UCSD-AML1 (cell line): ENCODE measurements around the gene OS9.

Experiments
- DNase-seq: peaks from one replicate; lab custom pipeline; 2025; ENCODE audit not compliant: unreplicated experiment; lab: John Stamatoyannopoulos, UW

OS9 gene

GRCh38 chr12:57750561-57751431 lies 56.9 kb downstream of the OS9 start:
- no peak for DNase-seq

- DNase-seq: peak; percentile 48
Observed at GRCh38 chr12:57751432-57751787, 57.5 kb downstream of the OS9 start.

DNA sequence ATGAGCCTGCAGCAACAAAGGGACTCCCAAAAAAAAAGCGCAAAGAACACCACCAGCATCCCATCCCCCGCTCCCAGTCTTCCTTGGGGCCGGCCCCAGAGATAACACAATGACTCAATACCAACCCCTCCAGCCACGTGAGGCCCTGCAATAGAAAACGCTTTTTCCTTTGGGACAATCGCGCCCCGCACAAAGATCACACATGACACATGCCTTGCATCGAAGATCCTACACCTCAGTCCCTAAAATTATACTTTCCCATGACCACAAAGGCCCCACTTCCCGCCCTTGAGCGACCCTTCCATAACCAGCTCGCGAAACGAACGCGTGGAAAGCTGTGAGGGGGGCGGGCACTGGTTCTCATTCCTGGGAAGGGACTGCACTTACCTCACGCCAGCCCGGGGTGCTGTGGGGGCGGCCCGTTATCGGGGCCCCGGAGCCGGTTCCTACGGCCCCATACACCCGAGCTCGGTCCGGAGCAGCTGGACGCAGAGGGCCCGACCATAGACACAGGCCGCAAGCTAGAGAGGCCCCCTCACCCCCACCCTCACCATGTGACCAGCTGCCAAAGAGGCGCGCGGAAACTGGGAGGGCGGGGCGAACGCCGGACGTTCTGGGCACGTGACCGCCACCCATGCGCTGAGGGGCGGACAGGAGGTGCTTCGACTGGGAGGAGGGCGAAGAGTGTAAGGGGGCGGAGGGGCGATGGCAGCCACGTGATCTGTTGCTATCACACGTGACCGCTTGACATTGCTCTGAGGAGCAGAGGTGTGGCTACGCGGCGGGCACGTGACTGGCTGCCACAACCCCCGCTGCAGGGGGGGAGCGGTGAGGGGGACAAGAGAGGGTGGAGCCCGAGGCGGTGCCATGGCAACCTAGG lies 58.1 kb downstream of the OS9 start, which contains the start of gene CDK4:
TSS of gene CDK4 (minus strand) at position 523 of the 880 bp plus-strand sequence. CDS start 593 bp downstream, outside the sequence.
- DNase-seq: peak; percentile 100

GRCh38 chr12:57752668-57753000 lies 58.7 kb downstream of the OS9 start:
- no peak for DNase-seq

DNA sequence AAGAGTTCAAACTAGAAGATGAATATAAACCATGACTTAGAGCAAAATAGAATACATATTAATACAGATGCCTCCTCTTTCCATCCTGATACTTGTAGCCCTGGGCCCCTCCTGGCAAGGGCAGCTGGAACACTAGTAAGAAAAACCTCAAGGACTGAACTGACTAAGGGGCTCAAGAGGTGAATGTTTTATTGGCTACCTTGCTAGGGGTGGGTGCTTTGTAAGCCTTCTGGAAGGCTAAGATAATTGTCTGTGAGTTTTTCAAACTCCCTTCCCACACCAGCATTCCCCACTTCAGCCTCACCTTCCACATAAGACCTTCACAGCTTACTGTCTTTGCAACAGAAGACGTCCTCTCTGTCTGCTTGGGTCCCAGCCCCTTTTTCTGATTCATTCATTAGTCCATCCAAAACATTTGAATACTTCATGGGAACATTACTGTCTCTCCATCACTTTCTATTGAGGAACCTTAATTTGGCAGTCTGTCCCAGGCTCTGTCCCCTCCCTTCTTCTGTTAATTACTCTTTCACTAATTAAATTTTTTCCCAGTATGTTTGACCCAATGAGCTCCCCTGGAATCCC lies 59.9 kb downstream of the OS9 start:
- DNase-seq: no peak

DNA sequence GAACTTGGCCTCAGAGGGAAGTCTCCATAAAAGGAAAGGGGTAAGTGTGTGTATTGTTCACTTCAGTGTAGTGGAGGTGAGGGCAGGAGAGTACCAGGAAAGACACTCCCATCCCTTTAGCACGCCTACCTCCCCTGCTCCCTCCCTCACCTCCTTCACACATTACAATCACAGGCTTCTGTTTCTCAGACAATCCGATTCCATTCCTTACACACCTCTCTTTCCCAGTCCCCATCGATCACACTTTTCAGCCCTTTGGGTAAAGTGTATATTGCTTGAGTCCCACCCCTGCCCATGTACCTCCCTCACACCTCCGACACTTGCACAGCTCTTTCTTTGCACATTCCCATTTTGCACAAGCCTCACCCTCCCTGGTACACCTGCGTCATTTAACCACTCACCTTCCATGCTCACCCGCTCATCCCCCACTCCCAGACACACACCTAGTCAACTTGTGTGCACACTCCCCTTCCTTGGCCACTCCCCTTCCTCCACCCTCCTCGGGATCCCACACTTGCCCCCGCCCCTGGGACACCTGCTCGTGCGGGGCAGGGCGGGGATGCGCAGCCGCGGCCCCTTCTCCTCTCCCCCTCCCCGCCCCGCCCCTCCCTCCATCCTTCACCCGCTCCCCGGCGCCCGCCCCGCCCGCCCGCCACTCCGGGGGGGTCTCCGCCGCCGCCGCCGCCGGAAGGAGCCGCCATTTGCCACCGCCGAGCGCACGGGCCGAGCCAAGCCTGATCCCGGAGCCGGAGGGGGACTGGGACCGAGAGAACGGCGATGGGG lies 60.7 kb downstream of the OS9 start, which contains the start of gene MARCHF9:
TSS of gene MARCHF9 (plus strand) at position 693 of the 783 bp plus-strand sequence. CDS start 426 bp downstream, outside the sequence.
- DNase-seq: peak; percentile 52

GRCh38 chr12:57755194-57755453 lies 61.2 kb downstream of the OS9 start:
- no peak for DNase-seq

DNA sequence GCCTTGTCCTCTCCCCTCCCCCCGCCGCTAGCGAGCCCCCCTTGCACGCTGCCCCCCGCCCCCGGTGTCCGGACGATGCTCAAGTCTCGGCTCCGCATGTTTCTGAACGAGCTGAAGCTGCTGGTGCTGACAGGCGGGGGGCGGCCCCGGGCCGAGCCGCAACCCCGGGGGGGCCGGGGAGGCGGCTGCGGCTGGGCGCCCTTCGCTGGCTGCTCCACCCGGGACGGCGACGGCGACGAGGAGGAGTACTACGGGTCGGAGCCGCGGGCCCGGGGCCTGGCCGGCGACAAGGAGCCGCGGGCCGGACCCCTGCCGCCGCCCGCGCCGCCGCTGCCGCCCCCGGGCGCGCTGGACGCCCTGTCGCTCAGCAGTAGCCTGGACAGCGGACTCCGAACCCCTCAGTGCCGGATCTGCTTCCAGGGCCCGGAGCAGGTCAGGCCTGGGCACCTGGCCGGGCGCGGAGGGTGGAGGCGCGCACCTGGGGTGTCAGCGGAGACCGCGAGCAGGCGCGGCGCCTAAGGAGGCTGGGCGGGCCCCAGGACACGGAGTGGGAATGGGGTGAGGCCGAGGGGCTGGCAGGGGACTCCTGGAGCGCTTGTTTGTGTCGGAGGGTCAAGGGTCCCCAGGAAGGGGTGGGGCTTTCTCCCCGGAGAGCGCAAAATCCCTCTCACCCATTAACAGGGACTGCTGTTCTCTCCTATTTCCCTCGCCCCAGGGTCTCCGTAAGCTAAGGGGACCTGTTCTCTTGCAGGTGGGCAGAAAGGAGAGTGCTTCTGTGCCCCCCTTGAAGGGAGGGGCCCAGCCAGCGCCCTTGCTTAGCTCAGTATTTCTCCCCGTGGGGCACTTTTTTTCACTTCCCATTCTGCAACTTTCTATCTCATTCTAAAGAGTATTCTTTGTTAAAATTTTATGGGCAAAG lies 61.8 kb downstream of the OS9 start:
- peak; percentile 15 for DNase-seq

DNA sequence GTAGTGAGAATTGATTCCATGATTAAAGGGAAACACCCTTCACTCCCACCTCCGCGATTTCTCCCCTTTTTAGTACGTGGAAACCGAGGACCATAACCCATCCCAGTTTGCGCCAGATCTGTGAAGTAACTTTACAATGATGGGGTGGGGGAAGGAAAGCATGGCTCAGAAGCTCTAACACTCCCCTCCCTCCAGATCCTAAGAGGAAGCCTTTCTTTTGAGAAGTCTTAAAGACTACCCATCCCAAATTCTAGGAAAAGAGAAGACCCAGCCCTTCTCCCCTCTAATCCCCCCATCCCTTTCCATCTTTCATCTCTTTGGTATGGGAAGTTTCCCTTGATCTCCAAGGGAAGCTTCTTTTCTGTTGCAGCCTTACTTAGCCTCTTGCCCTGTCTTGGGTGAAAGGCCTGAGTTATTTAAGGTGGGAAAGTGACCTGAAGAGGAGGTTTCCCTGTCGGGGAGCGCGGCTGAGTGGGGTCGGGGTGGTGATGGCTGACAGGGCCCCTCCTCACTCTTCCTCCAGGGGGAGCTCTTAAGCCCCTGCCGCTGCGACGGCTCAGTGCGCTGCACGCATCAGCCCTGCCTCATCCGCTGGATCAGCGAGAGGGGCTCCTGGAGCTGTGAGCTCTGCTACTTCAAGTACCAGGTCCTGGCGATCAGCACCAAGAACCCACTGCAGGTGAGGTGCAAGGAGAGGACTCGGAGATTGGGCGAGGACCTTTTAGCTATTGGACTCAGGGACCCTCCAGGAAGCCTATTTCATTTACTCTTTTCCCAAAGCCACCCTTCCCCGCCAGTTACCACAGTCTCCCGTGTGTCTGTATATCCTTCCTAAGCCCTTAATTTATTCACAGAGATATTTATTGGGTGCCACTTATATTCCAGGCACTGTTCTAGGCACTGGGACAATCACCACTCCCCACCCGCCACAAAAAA lies 62.7 kb downstream of the OS9 start:
- DNase-seq: peak; percentile 71

DNA sequence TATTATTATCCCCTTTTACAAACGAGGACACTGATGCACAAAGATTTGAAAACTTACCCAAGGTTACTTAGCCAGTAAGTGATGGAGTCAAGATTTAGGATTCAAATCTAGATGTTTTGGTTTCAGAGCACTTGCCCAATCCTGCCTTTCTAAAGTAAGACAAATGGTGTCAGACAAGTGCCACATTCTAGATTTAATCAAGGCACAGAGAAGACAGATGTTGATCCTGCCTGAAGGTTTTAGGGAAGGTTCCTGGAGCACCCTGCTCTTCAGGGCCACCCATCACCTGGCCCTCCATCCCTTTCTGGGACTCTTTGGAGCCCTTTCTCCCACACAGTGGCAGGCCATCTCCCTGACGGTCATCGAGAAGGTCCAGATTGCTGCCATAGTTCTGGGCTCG lies 63.8 kb downstream of the OS9 start:
- DNase-seq: no peak

DNA sequence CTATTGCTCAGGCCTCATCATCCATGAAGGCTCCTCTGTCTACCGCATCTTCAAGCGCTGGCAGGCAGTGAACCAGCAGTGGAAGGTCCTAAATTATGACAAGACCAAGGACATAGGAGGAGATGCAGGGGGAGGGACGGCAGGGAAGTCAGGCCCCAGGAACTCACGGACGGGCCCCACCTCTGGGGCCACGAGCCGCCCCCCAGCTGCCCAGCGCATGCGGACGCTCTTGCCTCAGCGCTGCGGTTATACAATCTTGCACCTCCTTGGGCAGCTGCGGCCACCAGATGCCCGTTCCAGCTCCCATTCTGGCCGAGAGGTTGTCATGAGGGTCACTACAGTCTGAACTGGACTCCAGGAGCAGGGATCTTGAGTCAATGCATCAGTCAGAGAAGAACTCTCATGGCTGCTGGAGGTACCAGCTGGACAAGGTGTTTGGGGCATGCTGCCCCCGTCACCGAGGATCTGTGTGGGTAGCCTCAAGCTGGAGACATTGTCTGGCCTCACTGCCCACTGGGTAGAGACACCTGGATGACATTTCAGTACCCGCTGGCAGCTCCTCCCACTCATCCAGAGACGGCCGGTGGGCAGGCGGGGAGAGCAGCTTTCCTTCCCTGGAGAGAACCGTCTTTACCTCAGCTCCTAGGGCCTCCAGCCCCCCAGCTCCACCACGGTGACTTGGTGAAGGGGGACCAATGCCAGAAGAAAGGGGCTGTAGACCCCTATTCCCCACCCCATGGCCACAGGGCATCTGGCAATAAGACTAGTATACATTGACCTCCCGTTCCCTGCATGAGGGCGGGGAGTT lies 64.8 kb downstream of the OS9 start:
- DNase-seq: no peak

DNA sequence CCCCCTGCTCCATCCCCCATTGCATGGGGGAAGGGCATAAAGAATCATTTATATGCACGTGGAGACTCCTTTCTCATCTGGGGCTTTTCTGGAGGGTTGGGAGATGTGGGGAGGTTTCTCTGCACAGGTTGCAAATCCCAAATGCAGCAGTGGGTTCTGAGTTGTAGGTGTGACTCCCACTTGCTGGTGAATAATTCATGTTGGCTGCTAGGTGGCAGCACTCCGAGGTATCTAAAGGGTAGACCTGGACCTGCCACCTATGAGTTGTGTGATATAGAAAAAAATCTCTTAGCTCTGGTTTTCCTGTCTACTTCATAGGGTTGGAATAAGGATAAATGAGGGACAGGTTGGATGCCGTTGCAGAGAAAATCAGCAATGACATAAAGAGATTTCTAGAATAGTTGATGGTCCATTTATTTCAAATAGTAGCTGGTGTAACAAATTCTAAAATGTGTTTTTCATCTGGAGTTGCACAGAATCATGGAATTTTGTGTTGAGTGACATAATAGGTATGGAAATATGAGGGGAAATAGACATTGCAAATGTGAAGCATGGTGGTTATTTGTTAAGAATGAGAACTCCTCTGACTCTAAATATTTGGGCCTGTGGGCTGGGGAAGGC lies 65.5 kb downstream of the OS9 start:
- DNase-seq: no peak

DNA sequence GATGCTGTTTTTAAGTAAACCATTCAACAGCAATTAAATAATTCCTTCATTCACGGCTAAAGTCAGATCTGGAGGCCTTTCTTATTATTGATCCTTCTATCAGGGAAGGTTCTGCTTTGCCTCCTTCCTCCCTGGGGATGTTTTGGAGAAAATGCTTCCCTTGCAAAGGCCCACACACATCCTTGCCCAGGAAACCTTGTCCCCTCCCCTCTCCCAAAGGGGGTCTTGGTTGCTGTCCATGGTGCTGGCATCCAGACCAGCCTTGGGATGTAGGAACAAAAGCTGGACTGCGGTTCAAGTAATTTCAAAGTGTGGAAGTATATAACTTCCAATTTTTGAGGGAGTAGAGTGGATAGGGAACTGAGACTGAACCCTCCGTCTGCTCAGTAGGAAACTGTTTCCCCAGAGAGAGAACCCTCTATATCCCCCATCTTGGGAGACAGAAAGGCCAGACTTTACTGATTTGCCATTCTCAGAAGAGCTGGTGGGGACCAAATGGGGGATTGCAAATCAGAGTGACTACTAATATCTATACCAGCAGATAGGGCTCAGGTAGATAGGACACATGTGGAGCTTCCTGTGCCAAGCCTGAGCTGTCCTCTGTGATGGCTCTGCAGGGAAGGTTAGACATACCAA lies 66.5 kb downstream of the OS9 start:
- DNase-seq: no peak

DNA sequence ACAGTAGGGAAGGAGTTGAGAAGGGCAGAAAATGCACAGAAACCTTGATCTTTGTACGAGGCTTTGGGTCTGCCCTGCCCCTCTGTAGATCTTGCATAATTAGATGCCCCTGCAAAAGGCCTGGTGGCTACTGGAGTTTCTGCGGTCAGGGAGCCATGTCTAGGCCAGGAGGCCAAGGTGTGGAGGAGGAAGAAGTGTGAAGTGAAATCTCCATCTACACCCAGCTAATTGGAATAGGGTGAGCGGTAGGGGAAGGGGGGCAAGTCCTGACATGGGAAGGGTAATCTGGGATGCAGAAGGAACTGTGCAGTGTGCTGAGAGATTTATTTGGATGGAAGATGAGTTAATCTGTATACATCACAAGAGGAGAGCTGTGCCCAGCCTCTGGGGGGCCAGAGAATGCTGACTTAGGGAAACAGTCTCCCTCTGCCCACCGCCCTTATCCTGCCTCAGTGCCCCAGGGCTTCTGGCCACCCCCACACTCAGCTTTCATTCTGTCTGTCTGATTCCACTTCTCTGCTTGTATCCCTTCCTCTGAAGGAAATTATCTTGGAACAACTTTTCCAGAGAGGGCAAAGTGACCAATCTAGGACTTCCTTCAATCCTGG lies 67.6 kb downstream of the OS9 start:
- DNase-seq: no peak

DNA sequence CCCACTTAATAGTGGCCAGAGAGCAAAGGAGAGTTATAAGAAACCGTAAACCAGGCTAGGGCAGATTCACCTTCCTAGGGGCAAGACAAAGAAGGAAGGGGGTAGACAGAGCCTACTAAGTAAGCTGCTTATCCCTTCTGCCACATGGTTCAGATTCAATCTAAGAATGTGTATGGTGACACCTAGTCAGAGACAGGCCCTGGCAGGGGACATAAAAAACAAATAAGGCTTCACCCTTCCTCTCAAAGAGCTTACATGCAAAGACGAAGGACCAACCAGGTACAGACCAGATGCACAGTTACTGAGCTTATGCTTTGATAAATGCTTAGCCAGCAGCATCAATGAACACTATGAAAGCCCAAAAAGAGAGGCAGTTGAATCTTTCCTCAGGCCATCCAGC lies 68.5 kb downstream of the OS9 start:
- DNase-seq: no peak

DNA sequence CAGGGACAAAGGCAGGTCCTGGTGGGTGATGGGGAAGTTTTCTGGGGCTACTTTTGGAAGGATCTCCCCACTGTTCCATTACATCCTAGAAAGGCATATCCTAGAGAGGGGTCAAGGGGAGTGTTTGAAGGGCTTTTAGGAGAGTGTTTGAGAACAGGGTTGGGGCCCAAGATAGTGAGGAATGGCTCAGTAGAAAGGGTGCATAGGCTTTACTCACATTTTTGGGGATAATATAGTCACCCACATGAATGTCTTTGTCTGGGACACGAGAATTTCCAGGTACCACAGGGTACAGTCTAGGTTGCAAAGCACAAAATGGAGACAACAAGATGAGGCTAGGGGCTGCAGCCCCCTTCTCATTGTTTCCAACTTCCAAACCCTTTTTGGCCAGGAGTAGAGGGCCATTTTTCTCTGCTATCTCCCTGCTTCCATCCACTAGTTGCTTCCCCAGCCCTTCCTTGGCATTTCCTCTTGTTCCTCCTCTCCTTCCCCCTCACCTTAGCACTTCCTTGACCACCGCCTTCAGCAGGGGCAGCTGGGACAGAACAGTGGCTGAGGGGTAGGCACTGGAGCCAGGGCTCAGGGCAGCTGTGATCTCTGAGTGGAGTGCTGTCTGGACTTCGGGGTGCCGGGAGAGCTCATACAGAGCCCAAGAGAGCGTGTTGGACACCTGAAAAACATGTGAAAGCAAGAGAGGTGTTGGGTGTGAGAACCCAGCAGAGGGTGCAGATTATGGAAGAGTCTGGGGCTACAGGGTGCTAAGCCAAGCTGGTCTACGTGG lies 70.1 kb downstream of the OS9 start:
- no peak for DNase-seq
